Measurements from ENCODE around the gene HNRNPL.

HNRNPL gene

DNA sequence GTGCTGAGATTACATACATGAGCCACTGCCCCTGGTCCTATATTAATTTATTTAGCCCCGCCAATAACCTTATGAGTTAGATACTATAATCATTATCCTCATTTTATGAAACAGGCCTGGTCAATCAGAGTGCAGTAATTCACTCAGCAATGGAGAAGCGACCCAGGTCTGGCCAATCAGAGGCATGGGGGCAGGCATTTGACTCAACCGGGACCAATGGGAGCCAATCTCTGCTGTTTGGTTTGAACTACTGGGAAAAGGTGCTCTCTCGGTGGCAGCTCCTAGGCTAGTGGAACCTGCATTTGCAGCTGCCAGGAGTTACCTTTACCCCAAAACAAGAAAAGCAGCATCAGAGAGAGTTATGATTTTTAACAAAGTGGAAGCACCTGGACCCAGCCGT is 43.1 kb upstream of the HNRNPL start:
- TF ChIP-seq ZNF8 (CRISPR knock-in tag; IDR thresholded peaks at IDR 0.05) (no peak), BACH2 (CRISPR knock-in tag; IDR thresholded peaks at IDR 0.05; ENCODE audit: borderline replicate concordance) (no peak), PPARA (CRISPR knock-in tag; IDR thresholded peaks at IDR 0.05; ENCODE audit: borderline replicate concordance) (no peak), OSR1 (CRISPR knock-in tag; IDR thresholded peaks at IDR 0.05) (no peak), TOX (CRISPR knock-in tag; IDR thresholded peaks at IDR 0.05; ENCODE audit: borderline replicate concordance) (no peak), CSRNP3 (CRISPR knock-in tag; IDR thresholded peaks at IDR 0.05) (no peak), ISL1 (CRISPR knock-in tag; IDR thresholded peaks at IDR 0.05) (no peak), ZNF70 (CRISPR knock-in tag; IDR thresholded peaks at IDR 0.05) (no peak), ZC3H10 (CRISPR knock-in tag; IDR thresholded peaks at IDR 0.05) (no peak), CSDC2 (CRISPR knock-in tag; IDR thresholded peaks at IDR 0.05) (no peak), POU6F1 (CRISPR knock-in tag; IDR thresholded peaks at IDR 0.05; ENCODE audit: borderline replicate concordance, low read depth) (no peak), ESRRG (CRISPR knock-in tag; IDR thresholded peaks at IDR 0.05) (no peak), ZFP30 (CRISPR knock-in tag; IDR thresholded peaks at IDR 0.05) (no peak), SNAI2 (CRISPR knock-in tag; IDR thresholded peaks at IDR 0.05) (no peak), PATZ1 (CRISPR knock-in tag; IDR thresholded peaks at IDR 0.05; ENCODE audit: borderline replicate concordance) (no peak)
- TF ChIP-seq, protein P1, sequence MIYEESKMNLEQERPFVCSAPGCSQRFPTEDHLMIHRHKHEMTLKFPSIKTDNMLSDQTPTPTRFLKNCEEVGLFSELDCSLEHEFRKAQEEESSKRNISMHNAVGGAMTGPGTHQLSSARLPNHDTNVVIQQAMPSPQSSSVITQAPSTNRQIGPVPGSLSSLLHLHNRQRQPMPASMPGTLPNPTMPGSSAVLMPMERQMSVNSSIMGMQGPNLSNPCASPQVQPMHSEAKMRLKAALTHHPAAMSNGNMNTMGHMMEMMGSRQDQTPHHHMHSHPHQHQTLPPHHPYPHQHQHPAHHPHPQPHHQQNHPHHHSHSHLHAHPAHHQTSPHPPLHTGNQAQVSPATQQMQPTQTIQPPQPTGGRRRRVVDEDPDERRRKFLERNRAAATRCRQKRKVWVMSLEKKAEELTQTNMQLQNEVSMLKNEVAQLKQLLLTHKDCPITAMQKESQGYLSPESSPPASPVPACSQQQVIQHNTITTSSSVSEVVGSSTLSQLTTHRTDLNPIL (CRISPR knock-in tag; IDR thresholded peaks at IDR 0.05; ENCODE audit: low read depth) = no peak
- ATAC-seq = no peak

DNA sequence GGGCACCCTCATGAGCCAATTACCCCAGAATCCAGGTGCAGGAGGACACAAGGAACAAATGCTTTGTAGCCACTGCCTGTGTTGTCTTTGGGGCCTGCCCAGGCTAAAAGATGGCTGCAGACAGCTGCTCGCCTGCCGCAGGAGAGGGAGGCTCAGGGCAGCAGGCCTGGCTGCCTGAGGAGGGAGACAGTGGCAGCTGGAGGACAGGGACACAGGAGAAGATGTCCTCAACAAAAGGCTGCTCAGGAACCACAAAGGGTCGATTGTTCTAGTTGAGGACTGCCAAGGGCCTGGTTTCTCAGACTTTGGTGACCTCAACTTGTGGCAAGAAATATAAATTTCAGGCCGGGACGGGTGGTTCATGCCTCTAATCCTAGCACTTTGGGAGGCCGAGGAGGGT is 42.0 kb upstream of the HNRNPL start:
- ATAC-seq = no peak
- TF ChIP-seq ZNF70 (CRISPR knock-in tag; IDR thresholded peaks at IDR 0.05) (no peak), ZFP30 (CRISPR knock-in tag; IDR thresholded peaks at IDR 0.05) (no peak), GLIS3 (CRISPR knock-in tag; IDR thresholded peaks at IDR 0.05) (no peak)

DNA sequence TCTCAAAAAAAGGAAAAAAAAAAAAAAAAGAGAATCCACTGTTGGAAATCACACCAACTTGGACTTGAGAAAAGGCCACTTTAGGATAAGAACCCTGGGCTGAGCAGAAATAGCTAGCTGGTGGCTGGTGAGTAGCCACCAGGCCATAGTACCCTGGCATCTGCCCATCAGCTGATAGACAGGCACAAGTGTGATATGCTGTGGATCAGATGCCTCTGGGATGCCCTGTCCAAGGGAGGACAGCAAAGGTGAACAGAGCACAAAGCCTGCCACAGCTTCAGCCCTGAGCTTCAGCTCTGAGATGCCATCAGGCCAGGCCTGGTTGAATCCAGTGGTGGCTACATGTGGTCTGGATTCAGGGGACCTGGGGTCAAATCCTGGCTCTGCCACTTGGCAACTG is 40.9 kb upstream of the HNRNPL start:
- no peak for TF ChIP-seq SNAI2 (CRISPR knock-in tag; IDR thresholded peaks at IDR 0.05)
- TF ChIP-seq RARB (CRISPR knock-in tag; IDR thresholded peaks at IDR 0.05) = no peak
- no peak for TF ChIP-seq ARNTL (CRISPR knock-in tag; IDR thresholded peaks at IDR 0.05; ENCODE audit: borderline replicate concordance, low read depth)
- TF ChIP-seq TCF4 (CRISPR knock-in tag; IDR thresholded peaks at IDR 0.05; ENCODE audit: borderline replicate concordance) = no peak
- no peak for ATAC-seq

DNA sequence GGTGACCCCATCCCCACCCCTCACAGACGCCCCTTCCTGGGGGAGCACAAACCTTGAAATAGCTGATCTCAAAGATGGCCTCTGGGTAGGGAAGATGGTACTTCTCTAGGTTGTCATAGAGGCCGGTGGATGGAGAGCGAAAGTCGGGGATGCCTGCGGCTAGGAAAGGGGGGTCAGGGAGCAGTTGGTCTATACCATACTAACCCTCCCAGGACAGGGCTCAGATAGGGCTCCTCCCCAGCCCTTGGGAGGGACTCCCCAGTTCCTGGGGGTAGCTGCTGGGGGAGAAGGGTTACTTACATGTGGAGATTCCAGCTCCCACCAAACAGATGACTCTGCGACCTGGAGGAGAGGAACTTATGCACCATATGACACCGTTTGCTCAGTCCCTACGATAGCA is 40.0 kb upstream of the HNRNPL start:
- ATAC-seq = no peak
- TF ChIP-seq POU6F1 (CRISPR knock-in tag; IDR thresholded peaks at IDR 0.05; ENCODE audit: borderline replicate concordance, low read depth) = no peak
- TF ChIP-seq, protein P1 (CRISPR knock-in tag; IDR thresholded peaks at IDR 0.05; ENCODE audit: low read depth) = no peak
- no peak for TF ChIP-seq TCF4 (CRISPR knock-in tag; IDR thresholded peaks at IDR 0.05; ENCODE audit: borderline replicate concordance)
- no peak for TF ChIP-seq ZFP3 (CRISPR knock-in tag; IDR thresholded peaks at IDR 0.05)
- TF ChIP-seq OSR1 (CRISPR knock-in tag; IDR thresholded peaks at IDR 0.05) = no peak
- TF ChIP-seq TOX (CRISPR knock-in tag; IDR thresholded peaks at IDR 0.05; ENCODE audit: borderline replicate concordance) = no peak
- TF ChIP-seq ZFP30 (CRISPR knock-in tag; IDR thresholded peaks at IDR 0.05) = no peak
- TF ChIP-seq CSRNP3 (CRISPR knock-in tag; IDR thresholded peaks at IDR 0.05) = no peak
- TF ChIP-seq ESRRG (CRISPR knock-in tag; IDR thresholded peaks at IDR 0.05) = no peak
- no peak for TF ChIP-seq PATZ1 (CRISPR knock-in tag; IDR thresholded peaks at IDR 0.05; ENCODE audit: borderline replicate concordance)
- no peak for TF ChIP-seq ZNF70 (CRISPR knock-in tag; IDR thresholded peaks at IDR 0.05)
- no peak for TF ChIP-seq ZNF565 (CRISPR knock-in tag; conservative IDR thresholded peaks at IDR 0.05; ENCODE audit: low read depth)
- TF ChIP-seq ARNTL (CRISPR knock-in tag; IDR thresholded peaks at IDR 0.05; ENCODE audit: borderline replicate concordance, low read depth) = no peak
- no peak for TF ChIP-seq ISL1 (CRISPR knock-in tag; IDR thresholded peaks at IDR 0.05)
- TF ChIP-seq BACH2 (CRISPR knock-in tag; IDR thresholded peaks at IDR 0.05; ENCODE audit: borderline replicate concordance) = no peak

All from SK-N-SH treated with all-trans-retinoic acid at 6 μM for 48 hours (cell line).